A204.1 (cell line): ENCODE results near the gene CACNG8.
"Not testable (repeated sequence)": the region's sequence is repeated elsewhere in the genome, so short reads cannot be mapped to it uniquely, and the experiment has no call there.

ENCODE experiments used
- FAIRE-seq: peaks from 2 replicates; lab custom pipeline; 2012; peaks lifted over from hg19 to GRCh38; lab: Jason Lieb, UNC

CACNG8 gene

DNA sequence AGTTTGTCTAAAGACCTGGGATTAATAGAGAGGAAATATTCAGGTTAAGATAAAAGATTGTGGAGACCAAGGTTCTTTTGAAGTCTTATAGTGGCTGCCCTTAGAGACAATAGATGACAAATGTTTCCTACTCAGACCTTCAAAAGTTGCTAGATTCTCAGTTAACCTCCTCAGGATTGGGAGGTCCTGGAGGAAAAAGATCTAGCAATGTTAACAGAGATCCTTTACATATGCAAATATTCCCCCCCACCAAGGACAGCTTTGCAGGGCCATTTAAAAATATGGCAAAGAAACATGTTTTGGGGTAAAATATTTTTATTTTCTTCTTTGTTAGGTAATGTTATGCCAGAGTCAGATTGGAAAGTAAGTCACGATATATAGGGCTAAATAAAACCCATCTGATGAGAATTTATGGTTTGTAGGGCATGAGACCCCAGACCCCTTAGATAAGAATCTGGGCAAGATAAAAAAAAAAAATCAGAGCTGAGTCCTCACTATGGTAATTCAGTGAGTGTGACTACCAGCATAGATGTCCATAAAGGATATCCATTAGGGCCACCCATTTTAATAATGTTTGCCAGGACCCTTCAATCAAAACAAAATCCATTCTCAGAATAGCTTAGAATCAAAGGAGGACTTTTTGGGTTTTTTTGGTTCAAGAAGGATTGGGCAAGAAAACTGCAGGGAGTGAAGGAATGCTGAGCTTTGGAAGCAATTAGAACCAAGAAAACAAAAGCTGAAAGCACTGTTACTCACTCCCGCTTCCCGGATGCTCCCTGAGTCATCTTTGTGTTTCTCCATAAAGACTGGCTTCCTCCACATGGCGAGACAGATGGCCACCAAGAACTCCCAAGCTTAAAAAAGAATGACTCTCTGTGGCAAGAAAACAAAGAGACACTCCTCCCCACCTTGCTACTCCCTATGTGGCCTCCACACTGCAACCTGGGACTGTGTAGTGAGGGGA lies 72.8 kb downstream of the CACNG8 start:
- no peak for FAIRE-seq

GRCh38 chr19:54036542-54036941 lies 73.8 kb downstream of the CACNG8 start:
- not testable (repeated sequence) for FAIRE-seq
